A673 (cell line): ENCODE measurements around the gene CRBN. TPM values are rescaled to one million over a fixed set of nuclear protein-coding genes. Genes with fewer than 3 reads are reported as not detected.

Experiments
- BruUV-seq: library from RNA; stranded (reverse); fragments of 400-500 nt; replicated peaks from 2 replicates; lab custom pipeline; 2021; lab: Mats Ljungman, UMichigan
- CTCF ChIA-PET: fragments of 300-600 bp; sonication (Branson Sonifier 250); formaldehyde crosslinking; loops from one replicate; lab custom pipeline; 2022; ENCODE audit warnings: antibody characterized with exemption; lab: Charles Lee
- POLR2A ChIA-PET: fragments of 300-600 bp; sonication (Branson Sonifier 250); formaldehyde crosslinking; loops from one replicate; lab custom pipeline; 2022; ENCODE audit warnings: antibody characterized with exemption; ENCODE audit not compliant: low non-redundant PET; lab: Charles Lee
- DNase-seq: peaks from one replicate; pipeline ENCODE4 v3.0.0-alpha.2; 2015; ENCODE audit warnings: low spot score
- H3K27ac ChIP-seq: fragments of 200-600 bp; sonication (generic); 2 replicates; pipeline ENCODE4 v1.5.1; 2016; ENCODE audit warnings: mixed run types, low read depth, mild to moderate bottlenecking, mixed read lengths, antibody characterized with exemption, low read length; ENCODE audit not compliant: poor library complexity, severe bottlenecking
- H3K27me3 ChIP-seq: fragments of 200-600 bp; sonication (generic); replicated peaks from 2 replicates; pipeline ENCODE4 v1.6.1; 2017; ENCODE audit warnings: mixed run types, low read depth, mild to moderate bottlenecking, mixed read lengths, antibody characterized with exemption, low read length; ENCODE audit not compliant: insufficient read depth, poor library complexity
- H3K36me3 ChIP-seq: fragments of 200-600 bp; sonication (generic); 2 replicates; pipeline ENCODE4 v1.6.1; 2016; ENCODE audit warnings: mixed run types, mild to moderate bottlenecking, mixed read lengths, antibody characterized with exemption, low read length; ENCODE audit not compliant: insufficient read depth, poor library complexity, severe bottlenecking
- H3K4me1 ChIP-seq: fragments of 200-600 bp; sonication (generic); 2 replicates; pipeline ENCODE4 v1.6.1; 2017; ENCODE audit warnings: mixed run types, mild to moderate bottlenecking, mixed read lengths, antibody characterized with exemption, low read length; ENCODE audit not compliant: insufficient read depth, poor library complexity, severe bottlenecking
- H3K4me3 ChIP-seq: fragments of 200-600 bp; sonication (generic); 2 replicates; pipeline ENCODE4 v1.5.1; 2016; ENCODE audit warnings: low read depth, mixed run types, mild to moderate bottlenecking, mixed read lengths, low read length; ENCODE audit not compliant: poor library complexity, severe bottlenecking
- H3K9me3 ChIP-seq: fragments of 200-600 bp; sonication (generic); 2 replicates; pipeline ENCODE4 v1.6.1; 2016; ENCODE audit warnings: mixed run types, low read depth, mild to moderate bottlenecking, mixed read lengths, antibody characterized with exemption, low read length; ENCODE audit not compliant: poor library complexity, severe bottlenecking
- EZH2 ChIP-seq: fragments of 200-600 bp; sonication (generic); IDR thresholded peaks from 2 replicates; pipeline ENCODE4 v1.6.1; 2017; ENCODE audit warnings: borderline replicate concordance, low read depth, mild to moderate bottlenecking, mixed read lengths, antibody characterized with exemption, low read length; ENCODE audit not compliant: poor library complexity, severe bottlenecking
- intact Hi-C: fragments of 100-400 bp; cut with micrococcal nuclease; formaldehyde crosslinking; loops from one replicate; pipeline ENCODE4 v1.10.0; 2022; ENCODE audit not compliant: unreplicated experiment
- total RNA-seq: library from RNA; stranded (reverse); gene quantifications from 2 replicates; pipeline ENCODE4 v1.2.3, GENCODE V29; 2021
- TF ChIP-seq, protein P1 (sequence below): fragments of 300-800, 200-600 bp; sonication (generic); conservative IDR thresholded peaks from 2 replicates; pipeline ENCODE4 v1.5.1; 2017; ENCODE audit warnings: low read depth, mild to moderate bottlenecking, antibody characterized with exemption, low read length, moderate library complexity, mixed read lengths

CRBN gene
- total RNA-seq, 1 experiment from 2014 or later = 41.6 TPM

DNA sequence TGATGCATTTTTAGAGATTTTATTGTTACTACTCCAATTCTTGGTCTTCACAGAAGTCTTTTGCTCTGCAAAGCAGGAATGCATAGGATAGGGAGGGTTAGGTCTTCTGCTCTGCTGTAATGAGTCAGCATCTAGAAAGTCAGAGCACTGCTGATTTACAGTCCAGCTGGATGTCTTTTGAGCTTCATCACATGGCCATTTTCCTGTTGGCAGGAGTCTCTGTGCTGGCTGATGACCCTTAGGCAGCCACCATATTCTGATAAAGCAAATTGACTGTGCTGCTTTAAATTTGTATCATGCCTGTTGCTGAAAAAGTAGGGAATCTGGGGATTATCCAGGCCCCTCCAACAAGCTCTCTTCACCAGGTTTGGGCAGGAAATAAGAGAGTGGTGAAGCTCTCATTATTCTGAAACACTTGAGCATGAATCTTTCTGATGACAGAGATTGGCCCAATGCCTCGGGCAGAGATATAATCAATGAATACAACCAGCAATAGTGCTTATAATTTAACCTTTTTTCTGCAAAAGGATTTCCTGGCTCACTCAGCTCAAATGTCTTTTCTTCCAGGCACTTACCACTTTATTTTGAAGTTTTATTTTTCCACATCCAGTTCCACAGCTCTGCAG is 9.7 kb upstream of the CRBN start:
- ChIA-PET CTCF (no interaction called here), POLR2A (interaction anchor here (0.7 kb wide), 1 partner anchor 875 kb away, joined by 3 read pairs; no protein-coding TSS in a partner anchor)
- TF ChIP-seq, protein P1, sequence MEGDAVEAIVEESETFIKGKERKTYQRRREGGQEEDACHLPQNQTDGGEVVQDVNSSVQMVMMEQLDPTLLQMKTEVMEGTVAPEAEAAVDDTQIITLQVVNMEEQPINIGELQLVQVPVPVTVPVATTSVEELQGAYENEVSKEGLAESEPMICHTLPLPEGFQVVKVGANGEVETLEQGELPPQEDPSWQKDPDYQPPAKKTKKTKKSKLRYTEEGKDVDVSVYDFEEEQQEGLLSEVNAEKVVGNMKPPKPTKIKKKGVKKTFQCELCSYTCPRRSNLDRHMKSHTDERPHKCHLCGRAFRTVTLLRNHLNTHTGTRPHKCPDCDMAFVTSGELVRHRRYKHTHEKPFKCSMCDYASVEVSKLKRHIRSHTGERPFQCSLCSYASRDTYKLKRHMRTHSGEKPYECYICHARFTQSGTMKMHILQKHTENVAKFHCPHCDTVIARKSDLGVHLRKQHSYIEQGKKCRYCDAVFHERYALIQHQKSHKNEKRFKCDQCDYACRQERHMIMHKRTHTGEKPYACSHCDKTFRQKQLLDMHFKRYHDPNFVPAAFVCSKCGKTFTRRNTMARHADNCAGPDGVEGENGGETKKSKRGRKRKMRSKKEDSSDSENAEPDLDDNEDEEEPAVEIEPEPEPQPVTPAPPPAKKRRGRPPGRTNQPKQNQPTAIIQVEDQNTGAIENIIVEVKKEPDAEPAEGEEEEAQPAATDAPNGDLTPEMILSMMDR = no peak
- no peak for TF ChIP-seq EZH2
- intact Hi-C loops = no loop called here
- Histone ChIP-seq H3K4me3 (no peak overlapping the region), H3K4me1 (no peaks in the 10 kb centered on the region), H3K27me3 (peaks cover 31% of the 10 kb centered on the region), H3K27ac (no peak overlapping the region), H3K9me3 (no peaks in the 10 kb centered on the region), H3K36me3 (no peaks in the 10 kb centered on the region)
- no TSS peak for BruUV-seq
- no peak for DNase-seq

DNA sequence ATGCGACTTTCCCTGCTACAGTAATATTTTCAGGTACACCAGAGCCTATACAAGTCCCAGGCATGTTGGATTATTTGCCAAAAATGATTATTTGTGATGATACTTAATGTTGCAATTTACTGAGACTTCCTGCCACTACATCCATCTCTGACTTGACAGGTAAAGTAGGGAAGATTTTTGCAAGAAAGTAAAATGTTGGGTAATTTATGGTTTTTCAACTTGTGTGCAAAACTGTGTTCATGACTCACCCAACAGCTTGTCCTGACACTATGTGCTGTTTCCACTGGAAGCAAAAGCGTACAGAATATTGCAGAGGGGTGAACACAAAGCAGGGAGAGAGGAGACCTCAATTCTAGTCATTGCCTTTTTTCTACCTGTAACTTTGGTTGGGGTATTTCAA is 5.4 kb upstream of the CRBN start:
- ChIA-PET POLR2A (no interaction called here), CTCF (no interaction called here)
- DNase-seq = no peak
- Histone ChIP-seq H3K4me3 (no peak overlapping the region), H3K27me3 (peaks cover 5% of the 10 kb centered on the region), H3K36me3 (no peaks in the 10 kb centered on the region), H3K4me1 (no peaks in the 10 kb centered on the region), H3K27ac (no peak overlapping the region), H3K9me3 (no peaks in the 10 kb centered on the region)
- TF ChIP-seq, protein P1 = no peak
- no peak for TF ChIP-seq EZH2
- intact Hi-C loops = no loop called here
- no TSS peak for BruUV-seq

DNA sequence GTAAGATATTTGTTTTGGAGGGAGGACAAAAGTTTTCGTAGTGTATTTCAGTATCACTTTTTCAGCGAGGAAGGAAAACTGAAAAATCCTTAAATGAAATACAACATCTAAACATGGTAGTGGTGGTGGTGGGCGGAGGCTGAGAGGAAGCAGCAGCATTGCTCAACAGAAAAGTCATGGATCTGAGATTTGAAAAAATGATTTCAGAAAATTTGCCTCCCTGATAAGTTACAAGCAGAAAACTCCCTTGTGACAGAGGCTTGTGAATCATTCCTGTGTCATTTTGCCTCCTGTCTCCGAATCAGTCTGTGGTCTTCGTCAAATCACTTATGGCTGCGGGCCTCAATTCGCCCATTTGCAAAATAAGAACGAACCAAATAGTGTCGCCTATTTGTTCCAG is 965 bp upstream of the CRBN start:
- no peak overlapping the region for H3K27ac ChIP-seq
- intact Hi-C loops = no loop called here
- H3K36me3 ChIP-seq = no peaks in the 10 kb centered on the region
- BruUV-seq = no TSS peak
- no peaks in the 10 kb centered on the region for H3K9me3 ChIP-seq
- ChIA-PET POLR2A (no interaction called here), CTCF (no interaction called here)
- peaks cover 7% of the 10 kb centered on the region for H3K4me1 ChIP-seq
- no peak overlapping the region for H3K4me3 ChIP-seq
- no peak for DNase-seq
- TF ChIP-seq EZH2 = no peak
- TF ChIP-seq, protein P1 = no peak
- H3K27me3 ChIP-seq = no peaks in the 10 kb centered on the region
